GM10248 (cell line): ENCODE results near the gene CFAP77.
A peak's percentile ranks its signal among the peaks of the same experiment; 100 is the strongest.
"Not testable (repeated sequence)": the region's sequence is repeated elsewhere in the genome, so short reads cannot be mapped to it uniquely, and the experiment has no call there.

Source experiments
- CTCF ChIA-PET: fragments of 300-600 bp; sonication (Branson Sonifier 250); formaldehyde crosslinking; extraction: SDS; loops from one replicate; lab custom pipeline; 2021; ENCODE audit warnings: antibody characterized with exemption; lab: Yijun Ruan, JAX
- POLR2A ChIA-PET: fragments of 350-650 bp; sonication (Branson Sonifier 250); formaldehyde crosslinking; extraction: SDS; loops from one replicate; lab custom pipeline; 2020; ENCODE audit warnings: antibody characterized with exemption; lab: Yijun Ruan, JAX
- DNase-seq: peaks from one replicate; pipeline ENCODE4 v3.0.0; 2012; ENCODE audit errors: extremely low spot score
- TF ChIP-seq, protein P1 (sequence below): IDR thresholded peaks from 2 replicates; pipeline ENCODE4 v1.5.1; 2012; ENCODE audit warnings: mild to moderate bottlenecking, low read depth; ENCODE audit errors: extremely low read depth, missing control alignments, control extremely low read depth

CFAP77 gene

DNA sequence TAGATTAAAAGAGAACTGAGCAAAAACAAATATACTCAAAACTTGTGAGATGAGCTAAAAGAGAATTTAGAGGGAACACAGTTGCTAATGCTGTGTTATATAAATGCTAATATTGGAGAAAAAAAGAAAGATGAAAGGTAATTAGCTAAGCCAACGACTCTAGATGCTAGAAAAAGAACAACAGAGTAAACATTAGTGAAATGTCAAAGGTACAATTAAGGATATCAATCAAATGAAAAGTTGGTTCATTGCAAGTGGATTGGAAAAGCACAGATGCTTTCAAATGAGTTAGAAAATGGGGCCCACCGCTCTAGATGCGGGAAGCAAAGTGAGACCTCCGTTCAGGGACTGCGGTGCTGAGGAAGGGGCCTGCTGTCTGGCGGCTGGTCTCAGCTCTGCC, 154.5 kb downstream of the CFAP77 start:
- no peak for DNase-seq
- ChIA-PET POLR2A (no interaction called here), CTCF (interaction anchor here (1.2 kb wide), 1 partner anchor 10 kb away, joined by 5 read pairs; no protein-coding TSS in a partner anchor)
- TF ChIP-seq, protein P1, sequence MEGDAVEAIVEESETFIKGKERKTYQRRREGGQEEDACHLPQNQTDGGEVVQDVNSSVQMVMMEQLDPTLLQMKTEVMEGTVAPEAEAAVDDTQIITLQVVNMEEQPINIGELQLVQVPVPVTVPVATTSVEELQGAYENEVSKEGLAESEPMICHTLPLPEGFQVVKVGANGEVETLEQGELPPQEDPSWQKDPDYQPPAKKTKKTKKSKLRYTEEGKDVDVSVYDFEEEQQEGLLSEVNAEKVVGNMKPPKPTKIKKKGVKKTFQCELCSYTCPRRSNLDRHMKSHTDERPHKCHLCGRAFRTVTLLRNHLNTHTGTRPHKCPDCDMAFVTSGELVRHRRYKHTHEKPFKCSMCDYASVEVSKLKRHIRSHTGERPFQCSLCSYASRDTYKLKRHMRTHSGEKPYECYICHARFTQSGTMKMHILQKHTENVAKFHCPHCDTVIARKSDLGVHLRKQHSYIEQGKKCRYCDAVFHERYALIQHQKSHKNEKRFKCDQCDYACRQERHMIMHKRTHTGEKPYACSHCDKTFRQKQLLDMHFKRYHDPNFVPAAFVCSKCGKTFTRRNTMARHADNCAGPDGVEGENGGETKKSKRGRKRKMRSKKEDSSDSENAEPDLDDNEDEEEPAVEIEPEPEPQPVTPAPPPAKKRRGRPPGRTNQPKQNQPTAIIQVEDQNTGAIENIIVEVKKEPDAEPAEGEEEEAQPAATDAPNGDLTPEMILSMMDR: no peak

GRCh38 chr9:132568787-132569186, 158.8 kb downstream of the CFAP77 start:
- POLR2A ChIA-PET, CTCF ChIA-PET, DNase-seq: not testable (repeated sequence)

DNA sequence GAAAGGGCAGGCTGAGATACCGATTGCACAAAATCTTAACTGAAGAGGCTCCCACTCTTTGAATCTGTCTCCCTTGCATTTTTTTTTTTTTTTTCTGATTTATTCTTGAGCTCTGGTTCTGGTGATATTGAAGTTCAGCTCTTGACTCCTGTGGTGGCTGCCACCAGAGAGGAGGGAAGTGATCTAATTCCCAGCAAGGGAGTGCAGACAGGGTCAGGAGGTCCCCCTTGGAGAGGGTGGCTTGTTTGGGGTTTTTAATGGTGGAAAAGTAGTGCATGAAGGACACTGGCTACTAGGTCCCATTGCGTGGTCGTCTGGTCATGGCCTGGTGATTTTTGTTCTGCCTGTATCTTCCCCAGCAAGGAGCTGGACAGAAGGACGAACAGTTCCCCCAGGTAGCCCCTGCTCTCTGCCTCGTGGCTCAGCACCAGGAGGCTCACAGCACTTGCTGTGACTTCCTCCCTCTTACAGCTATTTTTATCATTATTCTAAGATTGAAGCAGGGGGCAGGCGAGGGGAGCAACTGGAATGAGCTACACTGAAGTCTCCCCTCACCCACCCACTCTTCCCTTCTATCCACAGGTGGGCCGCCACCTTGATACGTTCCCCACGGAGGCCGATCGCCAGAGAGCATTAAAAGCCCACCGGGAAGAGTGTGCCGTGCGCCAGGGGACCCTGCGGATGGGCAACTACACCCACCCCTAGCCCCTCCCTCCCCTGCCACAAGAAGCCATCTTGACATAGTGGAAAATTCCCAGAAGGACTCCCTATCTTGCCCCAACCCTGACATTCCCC, 162.0 kb downstream of the CFAP77 start:
- ChIA-PET POLR2A (no interaction called here), CTCF (interaction anchor here (1.1 to 2.0 kb wide), 2 partner anchors 160 to 189 kb away, joined by 3 to 5 read pairs; no protein-coding TSS in a partner anchor)
- DNase-seq: no peak
- TF ChIP-seq, protein P1: no peak

GRCh38 chr9:132572921-132573320, 162.9 kb downstream of the CFAP77 start:
- no peak for DNase-seq
- ChIA-PET POLR2A (no interaction called here), CTCF (interaction anchor here (1.1 to 2.0 kb wide), 2 partner anchors 161 to 188 kb away, joined by 3 to 5 read pairs; no protein-coding TSS in a partner anchor)
- TF ChIP-seq, protein P1: no peak

- ChIA-PET CTCF (interaction anchor here (0.7 to 3.7 kb wide), 15 partner anchors 8 to 405 kb away, joined by 3 to 17 read pairs (median 3); no protein-coding TSS in a partner anchor), POLR2A (no interaction called here)
- TF ChIP-seq, protein P1: peak; percentile 70
- DNase-seq: peak; percentile 77
These were observed 165.1 kb downstream of the CFAP77 start for GRCh38 chr9:132575005-132575609.

GRCh38 chr9:132575811-132576210, 165.8 kb downstream of the CFAP77 start:
- no peak for DNase-seq
- CTCF ChIA-PET: interaction anchor here (1.1 to 3.7 kb wide), 5 partner anchors 8 to 241 kb away, joined by 3 to 17 read pairs (median 3); no protein-coding TSS in a partner anchor
- POLR2A ChIA-PET: no interaction called here
- TF ChIP-seq, protein P1: no peak

DNA sequence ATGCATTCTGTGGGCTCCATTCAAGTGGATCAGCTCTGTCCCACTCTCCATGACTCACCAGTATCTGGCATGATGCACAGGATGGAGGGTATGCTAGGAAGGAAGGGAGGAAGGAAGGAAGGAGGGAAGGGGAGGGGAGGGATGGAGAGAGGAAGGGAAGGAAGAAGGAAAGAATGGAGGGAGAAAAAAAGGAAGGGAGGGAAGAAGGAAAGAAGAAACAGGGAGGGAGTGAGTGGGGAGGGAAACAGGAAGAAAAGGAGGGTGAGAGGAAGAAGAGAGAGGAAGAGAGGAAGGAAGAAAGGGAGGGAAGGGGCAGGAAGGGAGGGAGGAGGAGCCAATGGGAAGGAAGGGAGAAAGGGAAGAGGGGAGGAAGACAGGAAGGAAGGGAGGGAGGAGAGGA, 167.1 kb downstream of the CFAP77 start:
- TF ChIP-seq, protein P1: no peak
- ChIA-PET POLR2A (interaction anchor here (0.7 kb wide), 1 partner anchor 1213 kb away, joined by 10 read pairs; no protein-coding TSS in a partner anchor), CTCF (interaction anchor here (1.0 to 3.7 kb wide), 2 partner anchors 165 to 341 kb away, joined by 3 to 17 read pairs; no protein-coding TSS in a partner anchor)
- DNase-seq: no peak
